ENCODE data around the gene PRAMEF11. TPM values are rescaled to one million over a fixed set of nuclear protein-coding genes. Genes with fewer than 3 reads are reported as not detected.
"Not testable (repeated sequence)": the region's sequence is repeated elsewhere in the genome, so short reads cannot be mapped to it uniquely, and the experiment has no call there.

The PRAMEF11 gene
- not detected for total RNA-seq
- long read RNA-seq: 0 reads

GRCh38 chr1:12831310-12831709, at the start of gene PRAMEF11:
Gene PRAMEF11 (minus strand): TSS chr1:12831410. CDS start chr1:12828789, 2,621 bp downstream.
- H3K4me3 ChIP-seq; DNase-seq; H3K27me3 ChIP-seq (ENCODE audit: low read depth); H3K9me3 ChIP-seq (replicated peaks); H3K4me1 ChIP-seq; intact Hi-C loops (cut with micrococcal nuclease); H3K27ac ChIP-seq (replicated peaks); H3K36me3 ChIP-seq: not testable (repeated sequence)

GRCh38 chr1:12878453-12878852, 47.2 kb upstream of the PRAMEF11 start:
- H3K36me3 ChIP-seq; H3K27me3 ChIP-seq (ENCODE audit: low read depth); intact Hi-C loops (cut with micrococcal nuclease): not testable (repeated sequence)

GRCh38 chr1:12863131-12863880, 32.1 kb upstream of the PRAMEF11 start:
- intact Hi-C loops (cut with micrococcal nuclease); H3K27ac ChIP-seq (replicated peaks); DNase-seq; H3K4me3 ChIP-seq; H3K9me3 ChIP-seq (replicated peaks); H3K4me1 ChIP-seq; H3K36me3 ChIP-seq: not testable (repeated sequence)
- H3K27me3 ChIP-seq (ENCODE audit: low read depth): peaks cover 21% of the 10 kb centered on the region

More at GRCh38 chr1:12878453-12878852, 47.2 kb upstream of the PRAMEF11 start:
- H3K27ac ChIP-seq (replicated peaks); H3K9me3 ChIP-seq (replicated peaks); H3K4me1 ChIP-seq; DNase-seq; H3K4me3 ChIP-seq: not testable (repeated sequence)

GRCh38 chr1:12856786-12857185, 25.6 kb upstream of the PRAMEF11 start, which contains the start of gene PRAMEF2:
Gene PRAMEF2 (plus strand): TSS chr1:12857086. CDS start chr1:12859010, 1,924 bp downstream.
- H3K27me3 ChIP-seq (ENCODE audit: low read depth): peaks cover 42% of the 10 kb centered on the region
- H3K4me3 ChIP-seq; H3K36me3 ChIP-seq; DNase-seq; H3K27ac ChIP-seq (replicated peaks); H3K9me3 ChIP-seq (replicated peaks); H3K4me1 ChIP-seq; intact Hi-C loops (cut with micrococcal nuclease): not testable (repeated sequence)

GRCh38 chr1:12851779-12852178, 20.6 kb upstream of the PRAMEF11 start:
- H3K27me3 ChIP-seq (ENCODE audit: low read depth): peaks cover 47% of the 10 kb centered on the region
- intact Hi-C loops (cut with micrococcal nuclease): no loop called here
- no peak overlapping the region for H3K27ac ChIP-seq (replicated peaks)

GRCh38 chr1:12848620-12849019, 17.4 kb upstream of the PRAMEF11 start, which contains the start of gene HNRNPCL1:
Gene HNRNPCL1 (minus strand): TSS chr1:12848720. CDS start chr1:12848289, 431 bp downstream.
- H3K4me3 ChIP-seq; H3K4me1 ChIP-seq; H3K27ac ChIP-seq (replicated peaks); H3K36me3 ChIP-seq; DNase-seq; intact Hi-C loops (cut with micrococcal nuclease): not testable (repeated sequence)
- H3K27me3 ChIP-seq (ENCODE audit: low read depth): peaks cover 35% of the 10 kb centered on the region
- peaks cover 22% of the 10 kb centered on the region for H3K9me3 ChIP-seq (replicated peaks)

More at GRCh38 chr1:12851779-12852178, 20.6 kb upstream of the PRAMEF11 start:
- H3K9me3 ChIP-seq (replicated peaks): peaks cover 14% of the 10 kb centered on the region
- no peaks in the 10 kb centered on the region for H3K36me3 ChIP-seq
- no peak overlapping the region for H3K4me3 ChIP-seq
- no peak for DNase-seq
- no peaks in the 10 kb centered on the region for H3K4me1 ChIP-seq
- no peak for TF ChIP-seq CTCF (IDR thresholded peaks at IDR 0.05; ENCODE audit: borderline replicate concordance)

- DNase-seq; H3K4me3 ChIP-seq; intact Hi-C loops (cut with micrococcal nuclease); H3K9me3 ChIP-seq (replicated peaks); H3K36me3 ChIP-seq; H3K27ac ChIP-seq (replicated peaks); H3K4me1 ChIP-seq: not testable (repeated sequence)
- peaks cover 16% of the 10 kb centered on the region for H3K27me3 ChIP-seq (ENCODE audit: low read depth)
Measured at GRCh38 chr1:12833251-12833650, 2.0 kb upstream of the PRAMEF11 start.

GRCh38 chr1:12819061-12819460, 12.1 kb downstream of the PRAMEF11 start:
- intact Hi-C loops (cut with micrococcal nuclease); H3K4me3 ChIP-seq; H3K27ac ChIP-seq (replicated peaks); H3K9me3 ChIP-seq (replicated peaks); DNase-seq; H3K4me1 ChIP-seq; H3K36me3 ChIP-seq: not testable (repeated sequence)
- H3K27me3 ChIP-seq (ENCODE audit: low read depth): peaks cover 32% of the 10 kb centered on the region

- no peak overlapping the region for H3K4me3 ChIP-seq
- TF ChIP-seq CTCF (IDR thresholded peaks at IDR 0.05; ENCODE audit: borderline replicate concordance): no peak
- H3K4me1 ChIP-seq: no peaks in the 10 kb centered on the region
- DNase-seq: no peak
- intact Hi-C loops (cut with micrococcal nuclease): no loop called here
- H3K36me3 ChIP-seq: no peaks in the 10 kb centered on the region
- H3K27ac ChIP-seq (replicated peaks): no peak overlapping the region
- no peaks in the 10 kb centered on the region for H3K9me3 ChIP-seq (replicated peaks)
- H3K27me3 ChIP-seq (ENCODE audit: low read depth): peaks cover 49% of the 10 kb centered on the region
Measured at GRCh38 chr1:12811409-12811784, 19.8 kb downstream of the PRAMEF11 start.
